Fibroblast of the conjunctiva (primary cell): Measurements from ENCODE around the gene SAMD5.
A peak's percentile ranks its signal among the peaks of the same experiment; 100 is the strongest.

ENCODE experiments used
- DNase-seq: peaks from one replicate; pipeline ENCODE4 v3.0.0-alpha.2; 2010; ENCODE audit warnings: low read depth

Gene SAMD5

GRCh38 chr6:147566244-147566898 is 57.9 kb downstream of the SAMD5 start:
- DNase-seq = no peak

GRCh38 chr6:147567141-147567805 is 58.8 kb downstream of the SAMD5 start:
- DNase-seq = no peak

- no peak for DNase-seq
These were observed 61.3 kb downstream of the SAMD5 start for GRCh38 chr6:147569788-147570187.

- no peak for DNase-seq
These were observed 62.2 kb downstream of the SAMD5 start for GRCh38 chr6:147570681-147571080.

- DNase-seq = peak; percentile 3
These were observed 69.0 kb downstream of the SAMD5 start for GRCh38 chr6:147577488-147577887.

- DNase-seq = no peak
These were observed 69.7 kb downstream of the SAMD5 start for GRCh38 chr6:147578159-147578558.

- DNase-seq = no peak
These were observed 70.4 kb downstream of the SAMD5 start for GRCh38 chr6:147578883-147579282.

GRCh38 chr6:147579667-147580066 is 71.2 kb downstream of the SAMD5 start:
- no peak for DNase-seq

- no peak for DNase-seq
These were observed 74.5 kb downstream of the SAMD5 start for GRCh38 chr6:147582991-147583390.

- no peak for DNase-seq
These were observed 76.8 kb downstream of the SAMD5 start for GRCh38 chr6:147585256-147585655.

- peak; percentile 72 for DNase-seq
These were observed 77.6 kb downstream of the SAMD5 start for GRCh38 chr6:147586044-147586443.

- no peak for DNase-seq
These were observed 79.4 kb downstream of the SAMD5 start for GRCh38 chr6:147587907-147588306.

- DNase-seq = no peak
These were observed 80.0 kb downstream of the SAMD5 start for GRCh38 chr6:147588469-147588868.

GRCh38 chr6:147589739-147590250 is 81.3 kb downstream of the SAMD5 start:
- DNase-seq = no peak

GRCh38 chr6:147595961-147596360 is 87.5 kb downstream of the SAMD5 start:
- DNase-seq = no peak

- DNase-seq = no peak
These were observed 95.0 kb downstream of the SAMD5 start for GRCh38 chr6:147603392-147604081.

GRCh38 chr6:147604373-147604772 is 95.9 kb downstream of the SAMD5 start:
- peak; percentile 31 for DNase-seq

- DNase-seq = no peak
These were observed 103.5 kb downstream of the SAMD5 start for GRCh38 chr6:147611992-147612391.

- no peak for DNase-seq
These were observed 106.0 kb downstream of the SAMD5 start for GRCh38 chr6:147614501-147614900.

GRCh38 chr6:147615659-147616456 is 107.4 kb downstream of the SAMD5 start:
- DNase-seq = no peak

- no peak for DNase-seq
These were observed 108.9 kb downstream of the SAMD5 start for GRCh38 chr6:147617366-147617765.

GRCh38 chr6:147618457-147618856 is 110.0 kb downstream of the SAMD5 start:
- DNase-seq = no peak
